ENCODE data around the gene SPATA21.

SPATA21 gene

DNA sequence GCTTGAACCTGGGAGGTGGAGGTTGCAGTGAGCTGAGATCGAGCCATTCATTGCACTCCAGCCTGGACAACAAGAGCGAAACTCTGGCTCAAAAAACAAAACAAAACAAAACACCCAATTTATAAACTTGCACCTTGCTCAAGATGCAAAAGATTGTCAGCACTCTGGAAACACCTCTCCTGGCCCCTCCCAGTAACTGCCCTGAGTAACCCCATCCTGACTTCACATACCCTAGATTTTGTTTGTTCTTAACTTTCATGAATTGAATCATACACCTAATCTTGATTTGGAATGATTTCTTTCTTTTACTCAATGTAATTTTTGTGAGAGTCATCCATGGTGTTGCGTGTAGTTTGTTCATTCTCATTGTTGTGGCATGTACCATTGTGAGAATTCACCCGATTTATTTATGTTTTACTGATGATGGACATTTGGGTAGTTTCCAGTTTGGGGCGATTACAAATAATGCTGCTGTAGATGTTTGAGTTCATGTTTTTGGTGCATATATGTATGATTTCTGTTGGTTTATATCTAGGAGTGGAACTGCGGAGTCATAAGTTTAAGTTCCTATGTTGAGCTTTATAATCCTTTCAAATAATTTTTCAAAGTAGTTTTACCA, 13.7 kb upstream of the SPATA21 start:
- DNase-seq = no peak

GRCh38 chr1:16449666-16450065, 12.4 kb upstream of the SPATA21 start:
- no peak for DNase-seq

DNA sequence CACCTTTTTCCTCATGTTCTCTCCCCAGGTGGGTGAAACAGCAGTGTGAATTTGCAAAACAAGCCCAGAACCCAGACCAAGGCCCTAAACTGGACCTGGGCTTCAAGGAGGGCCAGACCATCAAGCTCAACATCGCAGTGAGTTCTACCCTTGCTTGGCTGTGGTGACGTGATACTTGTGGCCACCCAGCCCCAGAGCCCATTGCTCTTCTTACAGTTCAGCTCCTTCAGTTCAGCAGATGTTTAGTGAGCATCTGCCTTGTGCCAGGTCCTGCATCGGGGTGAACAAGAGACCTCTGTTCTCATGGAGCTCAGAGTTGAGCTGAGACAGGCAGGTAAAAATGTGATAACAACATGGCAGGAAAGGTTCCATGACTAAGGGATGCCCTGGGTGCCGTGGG, 11.8 kb upstream of the SPATA21 start:
- DNase-seq = no peak

DNA sequence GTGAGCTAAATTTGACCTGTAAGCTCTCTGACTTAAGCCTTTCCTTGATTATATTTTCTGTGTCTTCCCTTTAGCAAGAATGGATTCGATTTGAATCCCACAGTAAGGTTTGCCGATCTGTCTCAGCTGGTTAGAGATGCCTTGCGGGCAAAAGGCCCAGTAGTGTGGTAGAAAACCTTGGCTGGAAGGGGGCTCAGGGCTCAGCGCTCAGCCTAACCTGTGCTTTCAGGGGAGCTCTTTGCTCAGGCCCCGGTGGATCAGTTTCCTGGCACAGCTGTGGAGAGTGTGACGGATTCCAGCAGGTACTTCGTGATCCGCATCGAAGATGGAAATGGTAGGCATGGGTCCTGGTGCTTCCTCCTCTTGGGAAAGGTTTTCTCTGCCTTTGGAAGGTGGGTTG, 10.4 kb upstream of the SPATA21 start:
- no peak for DNase-seq

DNA sequence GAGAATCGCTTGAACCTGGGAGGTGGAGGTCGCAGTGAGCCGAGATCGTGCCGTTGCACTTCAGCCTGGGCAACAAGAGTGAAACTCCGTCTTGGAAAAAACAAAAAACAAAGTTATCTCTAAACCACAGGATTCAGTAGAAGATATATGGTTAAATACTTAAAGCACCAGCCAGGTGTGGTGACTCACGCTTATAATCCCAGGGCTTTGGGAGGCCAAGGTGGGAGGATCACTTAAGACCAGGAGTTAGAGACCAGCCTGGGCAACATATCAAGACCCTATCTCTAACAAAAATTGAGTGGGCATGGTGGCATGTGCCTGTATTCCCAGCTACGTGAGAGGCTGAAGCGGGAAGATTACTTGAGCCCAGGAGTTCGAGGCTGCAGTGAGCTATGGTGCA, 8.9 kb upstream of the SPATA21 start:
- DNase-seq = no peak

DNA sequence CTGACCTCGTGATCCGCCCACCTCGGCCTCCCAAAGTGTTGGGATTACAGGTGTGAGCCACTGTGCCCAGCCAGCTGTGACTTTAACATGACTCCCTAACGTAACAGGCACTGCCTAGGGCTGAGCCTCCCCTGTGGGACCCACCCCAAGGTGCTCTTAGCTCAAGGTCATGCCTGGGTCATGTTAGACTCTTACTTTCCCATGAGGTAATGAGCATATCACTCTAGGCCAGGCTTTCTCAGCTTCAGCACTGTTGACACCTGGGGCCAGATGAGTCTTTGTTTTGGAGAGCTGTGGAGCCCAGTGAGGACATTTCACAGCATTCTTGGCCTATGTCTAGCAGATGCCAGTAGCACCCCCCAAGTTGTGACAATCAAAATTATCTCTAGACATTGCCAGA, 7.8 kb upstream of the SPATA21 start:
- DNase-seq = no peak

DNA sequence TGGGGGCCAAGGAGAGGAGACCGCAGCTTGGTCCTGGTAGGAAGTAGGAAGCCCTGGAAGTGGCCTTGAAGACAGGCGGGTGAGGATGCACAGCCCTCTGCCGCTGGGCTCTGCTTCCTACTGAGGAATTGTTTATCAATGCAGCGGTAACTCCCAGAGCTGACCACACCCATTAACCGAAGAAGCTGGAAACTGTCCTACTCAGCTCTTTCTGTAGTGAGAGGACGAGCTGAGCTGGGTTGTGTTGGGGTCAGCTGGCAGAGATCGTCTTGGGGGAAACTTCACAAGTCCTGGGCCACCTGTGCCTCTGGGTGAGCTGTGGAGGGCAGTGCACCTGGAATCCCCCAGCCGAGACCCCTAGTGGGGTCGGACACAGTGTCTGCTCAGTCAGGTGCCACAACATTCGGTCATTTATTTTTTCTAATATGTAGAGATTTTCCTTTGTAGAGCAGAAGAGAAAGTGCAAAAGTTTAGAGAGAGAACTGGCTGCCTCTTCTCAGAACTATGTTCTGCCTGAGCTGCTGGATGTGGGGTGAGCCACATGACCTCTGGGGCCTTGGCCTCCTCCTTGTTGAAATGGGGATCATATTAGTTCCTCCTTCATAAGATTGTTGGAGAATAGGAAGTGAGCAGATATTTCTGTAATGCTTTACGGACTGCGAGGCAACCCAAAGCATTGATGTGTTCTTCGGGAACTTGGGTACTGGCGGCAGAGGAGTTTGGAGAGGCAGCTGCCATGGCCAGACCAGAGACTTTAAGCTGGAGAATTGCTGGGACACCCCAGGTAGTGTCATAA, 6.9 kb upstream of the SPATA21 start:
- DNase-seq = no peak

- DNase-seq = no peak
Observed at GRCh38 chr1:16442941-16443340, 5.7 kb upstream of the SPATA21 start.

DNA sequence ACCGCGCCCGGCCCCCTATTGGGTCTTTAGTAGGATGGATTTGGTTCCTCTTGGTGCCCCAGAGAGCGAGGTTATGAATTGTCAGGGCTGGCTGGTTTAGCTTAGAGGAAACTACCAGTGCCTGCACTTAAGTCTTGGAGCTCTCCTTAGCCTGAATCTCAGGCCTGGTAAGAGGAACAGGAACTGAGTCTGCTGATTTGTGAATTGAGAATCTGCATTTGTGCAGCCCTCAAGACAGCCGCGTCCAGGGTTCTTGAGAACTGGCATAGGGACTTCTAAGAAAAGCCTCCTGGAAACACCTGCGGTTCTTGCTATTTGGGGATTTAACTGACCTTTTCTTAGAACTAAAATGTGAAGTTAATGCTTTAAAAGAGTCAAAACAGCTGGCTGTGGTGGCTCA, 5.0 kb upstream of the SPATA21 start:
- DNase-seq = no peak

- DNase-seq = no peak
Observed at GRCh38 chr1:16441282-16441665, 4.0 kb upstream of the SPATA21 start.

DNA sequence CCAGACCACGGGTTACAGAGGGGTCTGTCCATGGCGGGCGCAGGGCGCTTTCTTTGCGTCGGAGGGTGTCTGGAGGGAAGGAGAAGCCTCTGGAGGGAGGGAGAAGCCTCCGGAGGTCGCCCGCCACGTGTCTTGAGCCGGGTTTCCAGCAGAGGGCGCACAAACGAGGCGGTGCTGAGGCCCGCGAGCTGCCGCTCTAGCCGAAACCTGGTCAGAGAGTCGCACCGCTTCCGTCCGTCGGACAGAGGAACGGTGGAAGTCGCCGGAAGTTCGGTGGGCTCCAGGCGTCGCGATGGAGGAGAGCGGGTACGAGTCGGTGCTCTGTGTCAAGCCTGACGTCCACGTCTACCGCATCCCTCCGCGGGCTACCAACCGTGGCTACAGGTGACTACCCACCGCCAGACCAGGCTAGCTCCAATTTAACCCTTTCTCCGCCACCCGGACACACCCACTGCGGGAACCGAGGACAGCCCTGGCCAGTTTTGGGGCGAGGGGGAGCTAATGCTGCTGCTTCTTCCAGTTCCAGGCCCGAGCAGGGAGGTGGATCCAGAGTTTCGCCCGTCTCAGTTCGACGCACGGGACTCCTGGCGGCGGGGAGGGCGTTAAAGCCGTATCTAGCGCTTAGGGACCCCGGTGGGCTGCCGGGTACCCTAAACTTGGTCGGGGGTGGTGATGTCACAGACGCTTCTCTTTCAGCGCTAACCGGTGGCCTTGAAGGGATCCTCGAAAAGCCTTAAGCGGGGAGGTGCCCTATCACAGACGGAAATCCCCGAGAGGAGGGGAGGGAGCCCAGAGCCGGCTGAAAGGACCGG, 3.5 kb upstream of the SPATA21 start, which contains the start of gene NECAP2:
NECAP2 (plus strand) TSS at position 255 of the 812 bp plus-strand sequence; CDS start at position 293, 38 bp downstream.
- DNase-seq = peak; percentile 93

GRCh38 chr1:16440131-16440469, 2.9 kb upstream of the SPATA21 start:
- no peak for DNase-seq

DNA sequence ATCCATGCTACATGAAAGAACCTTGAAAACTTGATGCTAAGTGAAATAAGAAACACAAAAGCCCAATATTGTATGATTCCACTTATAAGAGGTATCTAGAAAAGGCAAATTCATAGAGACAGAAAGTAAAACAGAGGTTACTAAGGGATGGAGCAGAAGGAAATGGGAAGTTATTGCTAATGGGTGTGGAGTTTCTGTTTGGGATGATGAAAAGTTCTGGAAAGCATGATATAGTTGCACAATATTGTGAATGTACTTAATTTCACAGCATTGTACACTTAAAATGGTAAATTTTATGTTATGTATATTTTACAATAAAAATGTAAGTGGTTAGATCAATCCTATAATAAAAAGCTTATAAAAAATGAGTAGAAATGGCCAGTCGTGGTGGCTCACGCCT, 1.7 kb upstream of the SPATA21 start:
- no peak for DNase-seq

DNA sequence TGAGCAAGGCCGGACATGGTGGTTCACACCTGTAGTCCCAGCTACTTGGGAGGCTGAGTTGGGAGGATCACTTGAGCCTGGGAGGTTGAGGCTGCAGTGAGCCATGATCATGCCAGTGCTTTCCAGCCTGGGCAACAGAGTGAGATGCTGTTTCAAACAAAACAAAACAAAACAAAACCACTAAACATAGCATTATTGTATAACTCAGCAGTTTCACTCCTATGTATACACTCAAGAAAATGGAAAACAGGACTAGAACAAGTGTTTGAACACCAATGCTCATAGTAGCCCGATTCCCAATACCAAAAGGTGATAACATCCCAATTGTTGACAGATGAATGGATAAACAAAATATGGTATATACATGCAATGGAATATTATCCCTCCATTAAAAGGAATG, 1.3 kb upstream of the SPATA21 start:
- no peak for DNase-seq

GRCh38 chr1:16434501-16434900, 2.7 kb downstream of the SPATA21 start:
- no peak for DNase-seq

DNA sequence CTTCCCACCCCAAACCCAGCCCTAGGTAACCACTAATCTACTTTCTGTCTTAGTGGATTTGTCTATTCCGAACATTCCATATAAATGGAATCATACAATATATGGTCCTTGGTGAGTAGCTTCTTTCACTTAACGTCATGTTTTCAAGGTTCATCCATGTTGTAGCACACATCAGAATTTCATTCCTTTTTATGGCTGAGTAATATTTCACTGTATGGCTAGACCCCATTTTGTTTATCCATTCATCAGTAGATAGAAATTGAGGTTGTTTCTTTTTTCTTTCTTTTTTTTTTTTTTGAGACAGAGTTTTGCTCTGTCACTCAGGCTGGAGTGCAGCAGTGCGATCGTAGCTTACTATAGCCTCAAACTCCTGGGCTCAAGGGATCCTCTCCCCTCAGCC, 3.2 kb downstream of the SPATA21 start:
- DNase-seq = no peak

- no peak for DNase-seq
Observed at GRCh38 chr1:16433030-16433429, 4.2 kb downstream of the SPATA21 start.

- no peak for DNase-seq
Observed at GRCh38 chr1:16430606-16431005, 6.6 kb downstream of the SPATA21 start.

DNA sequence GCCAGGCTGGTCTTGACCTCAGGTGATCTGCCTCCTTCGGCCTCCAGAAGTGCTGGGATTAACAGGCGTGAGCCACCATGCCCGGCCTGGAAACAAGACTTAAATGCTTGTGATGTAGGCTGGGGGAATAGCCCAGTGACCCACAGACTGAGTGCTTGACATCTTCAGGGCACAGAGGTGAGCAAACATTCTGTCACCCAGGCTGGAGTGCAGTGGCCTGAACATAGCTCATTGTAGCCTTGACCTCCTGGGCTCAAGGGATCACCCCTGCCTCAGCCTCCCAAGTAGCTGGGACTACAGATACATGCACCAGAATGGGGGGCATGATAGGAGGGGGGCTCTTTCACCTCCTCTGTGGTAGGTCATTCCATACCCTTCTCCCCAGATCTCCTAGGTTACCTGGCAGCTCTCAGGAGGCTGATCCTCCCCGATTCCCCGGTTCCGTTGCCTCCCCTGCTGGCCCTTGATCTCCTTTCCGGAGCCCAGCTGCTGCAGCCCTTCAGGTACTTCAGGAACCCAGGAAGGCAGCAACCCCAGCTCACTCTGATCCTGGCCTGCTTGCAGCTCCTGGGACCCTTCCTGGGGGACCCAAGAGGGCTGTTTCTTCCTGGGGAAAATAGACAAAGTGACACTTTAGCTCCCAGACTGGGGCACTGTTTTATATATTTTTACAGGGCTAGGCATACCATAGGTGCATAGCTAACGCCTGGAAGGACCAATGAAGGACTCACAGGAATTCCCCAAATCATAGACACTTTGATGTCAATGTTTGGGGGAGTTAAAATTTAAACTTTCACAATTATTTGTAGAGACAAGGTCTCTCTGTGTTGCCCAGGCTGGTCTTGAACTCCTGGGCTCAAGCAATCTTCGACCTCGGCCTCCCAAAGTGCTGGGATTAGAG, 11.8 kb downstream of the SPATA21 start:
- no peak for DNase-seq

DNA sequence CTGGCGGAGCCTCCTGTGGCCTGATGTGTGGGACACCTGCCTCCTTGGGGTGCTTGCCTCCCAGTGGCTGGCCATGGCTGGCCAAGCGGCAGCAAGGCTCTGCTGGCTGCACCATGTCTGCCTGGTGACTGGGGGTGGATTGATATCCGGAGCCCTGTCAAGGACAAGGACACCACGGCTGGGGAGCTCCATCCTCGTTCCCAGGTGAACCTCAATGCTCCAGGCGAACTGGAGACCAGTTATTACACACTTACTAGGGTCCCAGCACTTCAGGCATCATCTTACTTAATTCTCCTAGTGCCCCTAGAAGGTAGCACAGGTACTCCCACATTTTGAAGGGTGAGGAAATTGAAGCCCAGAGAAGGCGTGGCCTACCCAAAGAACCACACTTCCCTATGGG, 15.2 kb downstream of the SPATA21 start:
- no peak for DNase-seq

DNA sequence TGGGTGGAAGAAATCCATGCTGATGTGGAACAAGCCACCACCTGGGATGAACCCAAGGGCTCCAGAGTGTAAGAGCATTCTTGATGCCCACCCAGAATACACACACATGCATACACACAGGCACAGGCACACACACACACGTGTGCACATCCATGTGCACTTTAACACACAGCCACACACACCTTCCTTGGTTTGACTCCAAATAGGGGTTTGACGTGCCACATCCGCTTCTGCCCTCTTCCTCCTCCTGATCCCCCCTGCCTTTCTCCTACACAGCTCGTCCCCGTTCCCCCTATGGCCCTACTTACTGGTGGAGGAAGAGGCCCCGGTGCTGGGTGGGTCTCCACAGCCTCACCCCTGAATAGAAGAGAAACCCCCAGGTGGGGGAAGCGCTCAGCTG, 16.0 kb downstream of the SPATA21 start:
- DNase-seq = no peak

DNA sequence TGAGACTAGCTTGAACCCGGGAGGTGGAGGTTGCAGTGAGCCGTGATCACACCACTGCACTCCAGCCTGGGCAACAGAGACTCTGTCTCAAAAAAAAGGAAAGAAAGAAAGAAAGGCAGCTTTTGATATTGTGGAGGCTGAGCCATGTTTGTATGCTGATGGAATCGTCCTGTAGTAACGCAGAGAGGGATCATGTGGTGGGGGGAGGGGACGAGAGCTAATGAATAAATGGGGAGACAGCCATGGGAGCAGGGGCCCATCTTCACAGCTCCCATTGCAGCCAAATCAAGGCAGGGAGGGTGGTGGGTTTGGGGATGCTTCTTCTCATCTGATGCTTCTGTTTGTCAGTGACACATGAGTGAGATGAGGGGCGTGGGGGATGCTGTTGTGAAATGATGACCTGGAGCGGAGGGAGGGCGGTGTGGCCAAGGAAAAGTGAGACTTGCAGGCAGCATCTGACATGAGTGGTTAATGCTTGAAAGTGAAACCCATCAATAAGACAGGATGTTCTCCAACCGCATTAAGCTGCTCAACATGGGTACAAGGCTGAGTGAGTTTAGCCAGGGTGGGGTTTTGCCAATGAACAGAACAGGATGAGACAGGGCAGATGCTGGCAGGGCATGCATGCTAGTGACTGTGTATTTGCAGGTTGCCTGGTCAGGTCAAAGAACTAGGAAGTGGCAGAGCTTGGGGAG, 16.7 kb downstream of the SPATA21 start:
- no peak for DNase-seq
